ENCODE results near the gene LCE1F. TPM values are rescaled to one million over a fixed set of nuclear protein-coding genes. Genes with fewer than 3 reads are reported as not detected.

The LCE1F gene
- total and polyA plus RNA-seq, 2 of the 13 experiments (the other 11 are each of a cell fraction or from before 2014, with no cell fraction given): not detected

DNA sequence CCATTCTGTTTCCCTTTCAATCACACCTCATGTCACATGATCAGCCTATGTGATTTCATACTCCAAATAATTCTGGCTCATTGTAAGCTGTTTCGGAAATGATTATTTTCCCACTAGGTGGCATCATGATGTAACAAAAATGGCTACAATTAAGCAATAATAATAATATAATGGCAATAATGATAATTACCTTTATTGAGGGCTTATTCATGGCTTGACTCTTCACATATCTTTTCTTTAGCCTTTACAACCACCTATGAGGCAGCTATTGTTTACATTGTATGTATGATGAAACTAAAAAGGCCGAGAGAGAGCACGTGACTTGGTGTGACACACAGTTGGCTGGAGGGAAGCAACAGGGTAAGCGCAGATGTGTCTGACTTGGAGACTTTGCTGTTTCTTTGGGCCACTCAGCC, 29.6 kb upstream of the LCE1F start:
- Histone ChIP-seq H3K27me3 (ENCODE audit: control insufficient read depth in 1 of 2, insufficient read depth in 2 of 2, low read length in 2 of 2) (no peaks in the 10 kb centered on the region), H3K79me2 (ENCODE audit: insufficient read depth, low read length) (no peaks in the 10 kb centered on the region), H3K4me1 (ENCODE audit: insufficient read depth, low read length) (peaks cover 27% of the 10 kb centered on the region), H2AFZ (ENCODE audit: low read length) (no peak overlapping the region), H3K9ac (ENCODE audit: insufficient read depth, low read depth, low read length) (no peak overlapping the region), H4K20me1 (ENCODE audit: insufficient read depth, low read length) (no peaks in the 10 kb centered on the region), H3K4me3 (replicated peaks in 1 of 3; ENCODE audit: insufficient read depth in 1 of 3, low read depth in 2 of 3, low read length in 3 of 3) (no peak overlapping the region; a peak in 1 of 6 replicates), H3K9me3 (ENCODE audit: low read length) (no peaks in the 10 kb centered on the region), H3K27ac (ENCODE audit: extremely low read length, insufficient read depth, low read length) (no peak overlapping the region), H3K4me2 (ENCODE audit: low read depth, low read length) (peak overlapping the region; percentile 53), H3K36me3 (replicated peaks in 1 of 2; ENCODE audit: control insufficient read depth in 1 of 2, insufficient read depth in 2 of 2, low read length in 2 of 2) (no peaks in the 10 kb centered on the region)
- ATAC-seq (peak; percentile 66), DNase-seq (ENCODE audit: low spot score) (peak; percentile 31), FAIRE-seq (no peak)
- in situ Hi-C loops (cut with HindIII; ENCODE audit: extremely low pct_ligation_motif_present, low pct_unique_long_range_greater_than_20kb) (no loop called here), intact Hi-C loops (cut with micrococcal nuclease; ENCODE audit: unreplicated experiment) (no loop called here)
- 13% methylated on average over 4 of the region's 4 CpGs for WGBS (ENCODE audit: low lambda C conversion rate)
- BruUV-seq (replicated peaks): no TSS peak
- CTCF ChIA-PET (ENCODE audit: low intra/inter-chr PET ratio, low total read pairs): no interaction called here
- POLR2A ChIA-PET: no interaction called here
- TF ChIP-seq ETV6 (CRISPR knock-in tag; conservative IDR thresholded peaks at IDR 0.05) (no peak), ZNF121 (CRISPR knock-in tag; IDR thresholded peaks at IDR 0.05) (no peak), HIVEP1 (CRISPR knock-in tag; IDR thresholded peaks at IDR 0.05) (no peak), ZNF562 (CRISPR knock-in tag; IDR thresholded peaks at IDR 0.05; ENCODE audit: borderline replicate concordance) (no peak), ZNF44 (CRISPR knock-in tag; IDR thresholded peaks at IDR 0.05) (no peak), IRX3 (CRISPR knock-in tag; IDR thresholded peaks at IDR 0.05; ENCODE audit: borderline replicate concordance, low read depth) (no peak), NCOR1 (IDR thresholded peaks at IDR 0.05; ENCODE audit: borderline replicate concordance, low read length) (no peak), ZNF703 (CRISPR knock-in tag; IDR thresholded peaks at IDR 0.05; ENCODE audit: borderline replicate concordance) (no peak), AKAP8 (CRISPR knock-in tag; IDR thresholded peaks at IDR 0.05) (no peak), FOXA1 (IDR thresholded peaks at IDR 0.05) (no peak), FOXA1 (CRISPR knock-in tag; IDR thresholded peaks at IDR 0.05) (0 out of 2 replicates have a peak, but pooled peaks have one; percentile 12), KLF6 (CRISPR knock-in tag; IDR thresholded peaks at IDR 0.05) (no peak), BHLHE40 (IDR thresholded peaks at IDR 0.05; ENCODE audit: low read length) (peak; percentile 80), ZNF317 (CRISPR knock-in tag; IDR thresholded peaks at IDR 0.05) (no peak), GTF3A (CRISPR knock-in tag; conservative IDR thresholded peaks at IDR 0.05) (no peak)
- TF ChIP-seq, protein P1, sequence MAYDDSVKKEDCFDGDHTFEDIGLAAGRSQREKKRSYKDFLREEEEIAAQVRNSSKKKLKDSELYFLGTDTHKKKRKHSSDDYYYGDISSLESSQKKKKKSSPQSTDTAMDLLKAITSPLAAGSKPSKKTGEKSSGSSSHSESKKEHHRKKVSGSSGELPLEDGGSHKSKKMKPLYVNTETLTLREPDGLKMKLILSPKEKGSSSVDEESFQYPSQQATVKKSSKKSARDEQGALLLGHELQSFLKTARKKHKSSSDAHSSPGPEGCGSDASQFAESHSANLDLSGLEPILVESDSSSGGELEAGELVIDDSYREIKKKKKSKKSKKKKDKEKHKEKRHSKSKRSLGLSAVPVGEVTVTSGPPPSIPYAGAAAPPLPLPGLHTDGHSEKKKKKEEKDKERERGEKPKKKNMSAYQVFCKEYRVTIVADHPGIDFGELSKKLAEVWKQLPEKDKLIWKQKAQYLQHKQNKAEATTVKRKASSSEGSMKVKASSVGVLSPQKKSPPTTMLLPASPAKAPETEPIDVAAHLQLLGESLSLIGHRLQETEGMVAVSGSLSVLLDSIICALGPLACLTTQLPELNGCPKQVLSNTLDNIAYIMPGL (CRISPR knock-in tag; IDR thresholded peaks at IDR 0.05; ENCODE audit: borderline replicate concordance in 1 of 2, low read depth in 1 of 2): no peak
- TF ChIP-seq, protein P2, sequence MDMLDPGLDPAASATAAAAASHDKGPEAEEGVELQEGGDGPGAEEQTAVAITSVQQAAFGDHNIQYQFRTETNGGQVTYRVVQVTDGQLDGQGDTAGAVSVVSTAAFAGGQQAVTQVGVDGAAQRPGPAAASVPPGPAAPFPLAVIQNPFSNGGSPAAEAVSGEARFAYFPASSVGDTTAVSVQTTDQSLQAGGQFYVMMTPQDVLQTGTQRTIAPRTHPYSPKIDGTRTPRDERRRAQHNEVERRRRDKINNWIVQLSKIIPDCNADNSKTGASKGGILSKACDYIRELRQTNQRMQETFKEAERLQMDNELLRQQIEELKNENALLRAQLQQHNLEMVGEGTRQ (IDR thresholded peaks at IDR 0.05; ENCODE audit: low read depth, low read length): peak; percentile 63
- TF ChIP-seq, protein P2 (CRISPR knock-in tag; IDR thresholded peaks at IDR 0.05; ENCODE audit: borderline replicate concordance): peak; percentile 73; the same call in 1 of the 2 replicates

Measured in HepG2 (cell line).